ENCODE data around the gene RRP1.
"Not testable (repeated sequence)": the region's sequence is repeated elsewhere in the genome, so short reads cannot be mapped to it uniquely, and the experiment has no call there.

RRP1 gene

DNA sequence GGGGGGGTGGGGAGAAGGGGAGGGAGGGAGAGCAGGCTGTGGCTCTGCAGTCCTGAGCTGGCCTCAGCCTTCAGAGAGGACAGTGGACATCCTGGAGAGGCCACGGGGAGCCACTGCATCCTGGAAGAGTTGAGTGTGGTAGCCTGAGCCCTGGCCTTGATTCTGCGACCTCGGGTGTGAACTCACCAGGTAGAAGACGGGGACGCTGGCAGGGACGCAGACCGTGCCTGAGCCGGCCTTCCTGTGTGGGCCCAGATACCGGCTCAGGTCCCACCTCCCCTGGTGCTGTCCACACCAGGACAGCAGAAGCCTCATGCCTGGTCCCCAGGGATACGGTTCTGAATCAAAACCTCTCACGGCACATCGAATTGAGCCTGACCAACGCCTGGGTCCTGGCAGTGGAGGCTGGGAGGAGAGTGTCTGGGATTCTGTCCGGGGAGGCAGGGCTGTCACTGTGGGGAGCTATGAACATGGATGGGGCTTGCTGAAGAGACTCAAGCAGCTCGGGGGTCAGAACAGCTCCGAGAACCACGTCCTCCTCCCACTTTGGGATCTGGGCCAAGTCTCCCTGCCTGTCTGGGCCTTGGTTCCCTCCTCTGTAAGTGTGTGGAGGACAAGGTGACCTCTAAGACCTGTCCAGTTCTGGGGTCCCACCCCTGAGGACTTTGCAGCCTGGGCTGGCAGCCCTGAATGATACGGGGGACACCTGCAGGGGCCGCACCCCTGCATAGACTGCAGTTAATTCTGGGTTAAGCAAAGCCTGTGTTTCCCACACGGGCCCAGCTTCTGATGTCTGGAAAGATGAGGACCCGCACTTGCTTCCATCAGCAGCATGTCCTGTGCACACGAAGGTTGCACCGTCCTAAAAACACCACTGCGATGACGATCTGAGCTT is 30.4 kb downstream of the RRP1 start:
- DNase-seq: no peak

GRCh38 chr21:43820466-43820865 is 31.1 kb downstream of the RRP1 start:
- no peak for DNase-seq

- not testable (repeated sequence) for DNase-seq
Observed at GRCh38 chr21:43822166-43822565, 32.8 kb downstream of the RRP1 start.

DNA sequence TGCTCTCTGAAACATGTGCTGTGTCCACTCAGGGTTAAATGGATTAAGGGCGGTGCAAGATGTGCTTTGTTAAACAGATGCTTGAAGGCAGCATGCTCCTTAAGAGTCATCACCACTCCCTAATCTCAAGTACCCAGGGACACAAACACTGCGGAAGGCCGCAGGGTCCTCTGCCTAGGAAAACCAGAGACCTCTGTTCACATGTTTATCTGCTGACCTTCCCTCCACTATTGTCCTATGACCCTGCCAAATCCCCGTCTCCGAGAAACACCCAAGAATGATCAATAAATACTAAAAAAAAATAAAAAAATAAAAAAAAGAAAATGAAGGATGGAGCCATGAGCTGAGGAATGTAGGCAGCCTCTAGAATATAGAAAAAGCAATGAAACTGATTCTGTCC is 33.4 kb downstream of the RRP1 start:
- DNase-seq: not testable (repeated sequence)

DNA sequence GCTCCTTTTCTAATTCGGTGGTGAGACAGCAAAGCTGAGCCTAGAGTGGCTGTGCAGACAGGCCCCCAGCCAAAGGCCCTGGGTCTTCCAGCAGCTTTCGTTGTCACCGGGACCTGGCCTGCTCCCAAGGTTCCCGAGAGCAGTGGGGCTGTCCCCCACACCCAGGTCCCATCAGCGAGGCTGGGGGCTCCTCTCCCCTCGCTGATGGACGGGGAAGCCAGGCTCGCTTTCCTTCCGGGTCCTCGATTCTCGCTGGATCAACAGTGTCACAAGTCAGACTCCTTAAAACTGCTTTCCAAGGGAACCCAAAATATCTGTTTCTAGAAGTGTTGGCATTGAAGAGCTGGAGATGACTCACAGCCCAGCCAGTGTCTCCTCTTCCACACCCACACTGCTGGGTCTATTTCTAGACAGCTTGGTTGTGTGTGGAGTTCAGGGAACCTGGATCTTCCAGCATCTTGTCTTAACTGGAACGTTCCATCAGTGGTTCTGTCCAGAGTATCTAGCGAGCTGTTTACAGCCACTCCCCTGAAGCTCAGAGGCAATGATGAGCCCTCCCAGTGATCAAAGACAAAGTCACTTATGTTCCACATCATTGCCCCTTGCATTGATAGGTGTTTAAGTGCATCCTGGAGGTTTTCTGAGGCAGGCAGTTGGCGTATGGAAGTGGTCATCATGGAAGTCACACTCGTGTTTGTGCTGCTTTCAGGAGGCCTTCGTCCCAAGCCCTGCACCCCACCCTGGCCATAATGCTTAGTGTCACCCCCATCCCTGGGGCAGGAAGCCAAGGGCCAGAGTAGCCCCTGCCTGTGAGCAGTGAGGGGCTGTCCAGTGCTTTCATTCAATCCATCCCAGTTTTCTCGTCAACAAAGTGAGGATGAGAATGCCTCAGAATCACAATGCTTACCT is 35.2 kb downstream of the RRP1 start:
- DNase-seq: no peak

- DNase-seq: no peak
Observed at GRCh38 chr21:43825242-43825935, 36.0 kb downstream of the RRP1 start.

DNA sequence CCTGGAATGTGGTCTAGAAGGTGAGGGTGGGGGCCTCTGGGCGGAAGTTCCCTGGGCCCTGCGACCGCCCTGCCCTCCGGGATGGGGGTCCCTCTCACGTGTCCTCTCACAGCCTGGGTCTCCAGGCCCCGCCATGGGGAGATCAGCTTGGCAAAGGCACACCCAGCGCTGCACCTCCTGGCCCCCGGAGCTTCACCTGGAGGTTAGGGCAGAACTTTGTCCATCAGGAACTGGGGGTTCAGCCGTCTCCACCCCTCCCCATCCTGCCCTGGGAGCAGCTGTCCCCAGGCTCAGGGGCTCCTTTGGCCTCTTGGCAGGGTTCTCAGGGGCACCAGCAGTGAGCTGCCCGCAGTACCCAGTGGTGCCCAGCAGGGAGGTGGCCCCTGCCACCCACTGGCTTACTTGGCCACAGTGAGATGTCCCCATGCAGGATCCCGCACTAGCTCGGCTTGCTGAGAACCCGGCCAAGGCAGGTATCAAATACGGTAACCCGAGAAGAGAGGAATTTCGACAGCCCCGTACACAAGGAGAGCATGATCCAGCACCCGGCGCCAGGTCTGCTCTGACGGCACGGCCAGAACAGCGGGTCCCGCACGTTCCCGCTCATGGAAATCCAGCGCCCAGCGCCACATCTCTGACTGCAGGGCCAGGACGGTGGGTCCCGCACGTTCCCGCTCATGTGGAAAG is 36.7 kb downstream of the RRP1 start:
- no peak for DNase-seq

DNA sequence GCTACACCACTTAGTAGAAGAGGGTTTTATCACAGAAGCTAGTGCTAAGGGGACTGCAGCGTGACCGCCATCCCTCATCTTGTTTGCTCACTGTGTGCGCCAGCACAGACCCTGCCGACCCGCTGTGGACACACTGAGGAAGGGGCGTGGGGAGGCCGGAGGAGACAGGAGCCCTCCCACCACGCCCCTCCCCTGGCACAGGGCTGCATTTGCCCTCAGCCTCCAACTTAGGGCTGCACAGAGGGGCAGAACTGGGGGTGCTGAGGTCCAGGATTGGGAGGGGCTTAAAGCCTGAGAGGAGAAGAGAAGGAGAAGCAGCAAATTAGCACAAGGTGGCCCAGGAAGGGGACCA is 37.2 kb downstream of the RRP1 start:
- no peak for DNase-seq

- no peak for DNase-seq
Observed at GRCh38 chr21:43827015-43827611, 37.7 kb downstream of the RRP1 start.

DNA sequence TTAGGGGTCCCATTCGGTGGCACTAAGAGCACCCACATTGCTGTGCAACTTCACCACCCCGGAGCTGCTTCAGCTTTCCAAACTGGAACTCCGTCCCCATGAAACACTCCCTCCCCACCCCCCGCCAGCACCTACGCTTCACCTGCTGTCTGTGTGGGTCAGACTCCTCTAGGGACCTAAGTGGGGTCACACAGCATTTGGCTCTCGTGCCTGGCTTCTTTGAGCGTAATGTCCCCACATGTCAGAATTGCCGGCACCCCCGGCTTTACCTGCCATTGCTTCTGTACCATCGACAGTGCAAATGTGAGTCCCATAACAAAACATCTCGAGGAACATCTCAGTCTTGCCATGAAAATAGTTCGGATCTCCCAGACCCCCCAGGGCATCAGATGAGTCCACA is 39.8 kb downstream of the RRP1 start:
- no peak for DNase-seq

GRCh38 chr21:43829575-43830119 is 40.3 kb downstream of the RRP1 start:
- no peak for DNase-seq

- no peak for DNase-seq
Observed at GRCh38 chr21:43832158-43832550, 42.8 kb downstream of the RRP1 start.

DNA sequence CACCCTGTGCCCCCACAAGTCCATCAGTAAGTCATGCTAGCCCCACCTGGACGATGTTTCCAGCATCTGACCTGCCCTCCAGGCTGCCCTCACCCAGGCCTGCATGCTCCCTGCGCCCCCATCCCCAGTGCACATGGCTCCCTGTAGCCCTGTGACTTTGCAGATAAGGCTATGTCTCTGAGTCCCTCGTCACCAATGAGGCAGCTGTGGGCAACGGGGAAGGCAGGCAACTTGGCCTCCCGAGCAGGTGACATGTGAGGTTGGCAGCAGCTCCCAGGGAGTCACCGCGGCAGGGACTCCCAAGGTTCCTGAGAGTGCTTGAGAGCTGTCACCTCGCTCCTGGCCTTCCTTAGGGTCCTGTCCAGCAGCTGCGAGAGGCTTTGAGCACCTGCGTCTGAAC is 43.3 kb downstream of the RRP1 start:
- DNase-seq: no peak

DNA sequence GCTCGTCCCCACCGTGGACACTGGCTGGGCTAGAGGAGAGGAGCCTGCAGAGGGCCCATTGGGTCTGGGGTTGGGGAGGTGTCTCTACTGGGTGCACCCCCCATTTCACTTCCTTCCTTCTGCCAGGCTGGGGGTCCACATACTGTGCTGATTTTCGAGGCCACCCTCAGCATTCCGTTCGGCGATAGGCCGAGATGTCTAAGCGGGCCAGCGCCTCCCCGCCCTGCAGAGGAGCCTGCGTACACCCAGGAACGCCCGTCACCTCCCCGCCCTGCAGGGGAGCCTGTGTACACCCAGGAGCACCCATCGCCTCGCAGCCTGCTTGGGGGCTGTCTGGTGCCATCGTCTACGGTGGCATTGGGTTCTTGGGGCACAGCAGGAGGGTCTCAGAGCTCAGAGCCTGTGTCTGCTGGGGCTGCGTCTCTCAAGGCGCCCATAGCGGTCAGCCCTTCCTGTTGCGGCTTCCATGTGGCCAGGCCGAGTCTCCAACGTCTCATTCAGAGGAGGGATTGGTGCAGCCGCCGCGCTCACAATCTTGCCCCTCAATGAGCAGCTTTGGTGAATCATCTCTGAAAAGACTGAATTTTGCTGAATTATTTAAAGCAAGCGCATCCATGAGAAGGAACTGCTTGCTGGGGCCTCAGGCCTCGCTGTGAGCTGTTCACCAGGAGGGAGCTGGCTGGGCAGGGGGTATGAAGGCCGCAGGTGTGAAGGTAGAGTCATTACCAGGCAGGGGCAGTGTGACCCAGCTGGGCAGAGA is 44.9 kb downstream of the RRP1 start:
- DNase-seq: peak; percentile 40

DNA sequence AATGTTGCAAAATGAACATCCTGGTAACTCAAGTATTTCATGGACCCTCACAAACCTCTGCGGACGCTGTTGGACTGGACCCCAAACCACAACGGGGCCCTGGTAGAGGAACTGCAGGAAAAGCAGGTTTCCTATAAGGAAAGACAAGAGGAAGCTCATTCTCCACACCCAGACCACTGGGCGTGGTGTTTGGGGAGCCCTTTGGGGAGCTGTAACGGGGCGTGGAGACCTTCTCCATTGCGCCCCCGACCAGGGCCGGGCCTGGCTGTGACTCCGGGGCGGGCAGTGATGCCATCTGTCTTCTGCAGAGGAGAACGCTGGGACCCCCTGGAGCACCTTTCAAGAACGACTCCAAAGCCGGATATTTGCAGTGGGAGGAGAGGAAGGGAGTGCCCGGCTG is 45.7 kb downstream of the RRP1 start:
- DNase-seq: peak; percentile 51

DNA sequence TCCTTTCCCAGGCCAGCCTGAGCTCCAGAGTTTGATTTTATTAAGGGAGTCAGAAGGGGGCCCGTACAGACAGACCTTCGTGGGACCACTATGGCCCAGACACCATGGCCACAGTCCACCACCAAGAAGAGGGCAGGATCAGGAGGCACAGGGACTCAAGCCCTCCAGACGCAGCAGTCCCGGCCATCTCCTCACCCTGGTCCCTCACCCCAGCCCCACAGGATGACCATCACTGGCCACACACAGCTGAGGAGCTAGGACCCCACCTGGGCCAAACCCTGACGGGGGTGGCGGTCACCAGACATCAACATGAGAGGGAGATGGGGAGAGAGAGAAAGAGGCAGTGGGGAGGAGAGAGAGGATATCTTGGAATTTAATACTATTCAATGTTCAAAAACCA is 46.5 kb downstream of the RRP1 start:
- no peak for DNase-seq

GRCh38 chr21:43836616-43837015 is 47.2 kb downstream of the RRP1 start:
- no peak for DNase-seq

- no peak for DNase-seq
Observed at GRCh38 chr21:43840259-43840658, 50.9 kb downstream of the RRP1 start.

DNA sequence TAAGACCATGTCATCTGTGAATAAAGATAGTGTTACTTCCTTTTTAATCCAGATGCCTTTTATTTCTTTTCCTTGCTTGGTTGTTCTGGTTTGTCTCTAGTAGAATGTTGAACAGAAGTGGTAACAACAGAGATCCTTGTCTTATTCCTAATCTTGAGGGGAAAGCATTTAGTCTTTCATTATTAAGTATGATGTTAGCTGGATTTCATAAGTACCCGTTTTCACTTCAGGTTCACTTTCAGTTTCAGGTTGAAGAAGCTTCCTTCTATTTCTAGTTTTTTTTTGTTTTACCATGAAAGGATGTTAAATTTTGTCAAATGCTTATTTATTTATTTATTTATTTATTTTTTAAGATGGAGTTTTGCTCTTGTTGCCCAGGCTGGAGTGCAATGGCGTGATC is 53.4 kb downstream of the RRP1 start:
- DNase-seq: no peak

DNA sequence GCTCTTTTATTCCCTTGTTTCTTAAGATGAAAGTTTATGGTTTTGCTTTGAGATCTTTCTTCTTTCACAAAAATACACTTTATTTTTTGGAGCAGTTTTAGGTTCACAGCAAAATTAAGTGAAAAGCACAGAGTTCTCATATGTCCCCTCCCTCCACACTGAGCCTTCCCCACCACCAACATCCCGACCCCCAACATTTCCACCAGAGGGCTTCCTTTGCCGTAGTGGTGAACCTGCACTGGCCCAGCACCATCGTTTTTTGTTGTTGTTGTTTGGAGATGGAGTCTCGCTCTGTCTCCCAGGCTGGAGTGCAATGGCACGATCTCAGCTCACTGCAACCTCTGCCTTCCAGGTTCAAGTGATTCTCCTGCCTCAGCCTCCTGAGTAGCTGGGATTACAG is 55.5 kb downstream of the RRP1 start:
- not testable (repeated sequence) for DNase-seq

GRCh38 chr21:43845386-43845785 is 56.0 kb downstream of the RRP1 start:
- no peak for DNase-seq
